A673 (cell line): ENCODE measurements around the gene KRT10. TPM values are rescaled to one million over a fixed set of nuclear protein-coding genes. Genes with fewer than 3 reads are reported as not detected.

Experiments
- BruUV-seq: library from RNA; stranded (reverse); fragments of 400-500 nt; replicated peaks from 2 replicates; lab custom pipeline; 2021; lab: Mats Ljungman, UMichigan
- CTCF ChIA-PET: fragments of 300-600 bp; sonication (Branson Sonifier 250); formaldehyde crosslinking; loops from one replicate; lab custom pipeline; 2022; ENCODE audit warnings: antibody characterized with exemption; lab: Charles Lee
- POLR2A ChIA-PET: fragments of 300-600 bp; sonication (Branson Sonifier 250); formaldehyde crosslinking; loops from one replicate; lab custom pipeline; 2022; ENCODE audit warnings: antibody characterized with exemption; ENCODE audit not compliant: low non-redundant PET; lab: Charles Lee
- DNase-seq: peaks from one replicate; pipeline ENCODE4 v3.0.0-alpha.2; 2015; ENCODE audit warnings: low spot score
- H3K27ac ChIP-seq: fragments of 200-600 bp; sonication (generic); 2 replicates; pipeline ENCODE4 v1.5.1; 2016; ENCODE audit warnings: mixed run types, low read depth, mild to moderate bottlenecking, mixed read lengths, antibody characterized with exemption, low read length; ENCODE audit not compliant: poor library complexity, severe bottlenecking
- H3K27me3 ChIP-seq: fragments of 200-600 bp; sonication (generic); replicated peaks from 2 replicates; pipeline ENCODE4 v1.6.1; 2017; ENCODE audit warnings: mixed run types, low read depth, mild to moderate bottlenecking, mixed read lengths, antibody characterized with exemption, low read length; ENCODE audit not compliant: insufficient read depth, poor library complexity
- H3K36me3 ChIP-seq: fragments of 200-600 bp; sonication (generic); 2 replicates; pipeline ENCODE4 v1.6.1; 2016; ENCODE audit warnings: mixed run types, mild to moderate bottlenecking, mixed read lengths, antibody characterized with exemption, low read length; ENCODE audit not compliant: insufficient read depth, poor library complexity, severe bottlenecking
- H3K4me1 ChIP-seq: fragments of 200-600 bp; sonication (generic); 2 replicates; pipeline ENCODE4 v1.6.1; 2017; ENCODE audit warnings: mixed run types, mild to moderate bottlenecking, mixed read lengths, antibody characterized with exemption, low read length; ENCODE audit not compliant: insufficient read depth, poor library complexity, severe bottlenecking
- H3K4me3 ChIP-seq: fragments of 200-600 bp; sonication (generic); 2 replicates; pipeline ENCODE4 v1.5.1; 2016; ENCODE audit warnings: low read depth, mixed run types, mild to moderate bottlenecking, mixed read lengths, low read length; ENCODE audit not compliant: poor library complexity, severe bottlenecking
- H3K9me3 ChIP-seq: fragments of 200-600 bp; sonication (generic); 2 replicates; pipeline ENCODE4 v1.6.1; 2016; ENCODE audit warnings: mixed run types, low read depth, mild to moderate bottlenecking, mixed read lengths, antibody characterized with exemption, low read length; ENCODE audit not compliant: poor library complexity, severe bottlenecking
- EZH2 ChIP-seq: fragments of 200-600 bp; sonication (generic); IDR thresholded peaks from 2 replicates; pipeline ENCODE4 v1.6.1; 2017; ENCODE audit warnings: borderline replicate concordance, low read depth, mild to moderate bottlenecking, mixed read lengths, antibody characterized with exemption, low read length; ENCODE audit not compliant: poor library complexity, severe bottlenecking
- intact Hi-C: fragments of 100-400 bp; cut with micrococcal nuclease; formaldehyde crosslinking; loops from one replicate; pipeline ENCODE4 v1.10.0; 2022; ENCODE audit not compliant: unreplicated experiment
- total RNA-seq: library from RNA; stranded (reverse); gene quantifications from 2 replicates; pipeline ENCODE4 v1.2.3, GENCODE V29; 2021
- TF ChIP-seq, protein P1 (sequence below): fragments of 300-800, 200-600 bp; sonication (generic); conservative IDR thresholded peaks from 2 replicates; pipeline ENCODE4 v1.5.1; 2017; ENCODE audit warnings: low read depth, mild to moderate bottlenecking, antibody characterized with exemption, low read length, moderate library complexity, mixed read lengths

Gene KRT10
- total RNA-seq, 1 experiment from 2014 or later, result 36.2 TPM

DNA sequence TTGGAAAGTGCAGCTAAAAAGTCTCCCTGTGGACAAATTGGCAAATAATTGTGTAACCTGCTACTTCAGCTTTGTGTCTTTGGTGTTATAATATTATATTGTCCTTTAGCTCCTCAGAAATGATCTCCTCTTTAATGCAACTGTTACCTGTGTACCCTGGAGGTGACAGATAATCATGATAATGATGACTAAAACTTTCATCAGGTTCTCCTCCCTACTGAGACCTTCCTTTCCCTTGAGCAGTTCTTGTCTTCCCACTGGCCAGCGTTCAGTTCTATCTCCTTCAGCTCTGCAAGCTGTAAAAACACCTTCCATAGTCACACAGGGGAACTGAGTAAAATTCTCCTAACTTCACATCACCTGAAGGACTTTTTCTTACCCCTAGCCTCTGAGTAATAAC is 29.9 kb upstream of the KRT10 start:
- BruUV-seq, result no TSS peak
- CTCF ChIA-PET, result no interaction called here
- Histone ChIP-seq H3K9me3 (no peaks in the 10 kb centered on the region), H3K27me3 (no peaks in the 10 kb centered on the region), H3K27ac (no peak overlapping the region), H3K4me1 (peaks cover 4% of the 10 kb centered on the region), H3K4me3 (no peak overlapping the region), H3K36me3 (no peaks in the 10 kb centered on the region)
- intact Hi-C loops, result no loop called here
- DNase-seq, result no peak
- no peak for TF ChIP-seq EZH2
- TF ChIP-seq, protein P1, sequence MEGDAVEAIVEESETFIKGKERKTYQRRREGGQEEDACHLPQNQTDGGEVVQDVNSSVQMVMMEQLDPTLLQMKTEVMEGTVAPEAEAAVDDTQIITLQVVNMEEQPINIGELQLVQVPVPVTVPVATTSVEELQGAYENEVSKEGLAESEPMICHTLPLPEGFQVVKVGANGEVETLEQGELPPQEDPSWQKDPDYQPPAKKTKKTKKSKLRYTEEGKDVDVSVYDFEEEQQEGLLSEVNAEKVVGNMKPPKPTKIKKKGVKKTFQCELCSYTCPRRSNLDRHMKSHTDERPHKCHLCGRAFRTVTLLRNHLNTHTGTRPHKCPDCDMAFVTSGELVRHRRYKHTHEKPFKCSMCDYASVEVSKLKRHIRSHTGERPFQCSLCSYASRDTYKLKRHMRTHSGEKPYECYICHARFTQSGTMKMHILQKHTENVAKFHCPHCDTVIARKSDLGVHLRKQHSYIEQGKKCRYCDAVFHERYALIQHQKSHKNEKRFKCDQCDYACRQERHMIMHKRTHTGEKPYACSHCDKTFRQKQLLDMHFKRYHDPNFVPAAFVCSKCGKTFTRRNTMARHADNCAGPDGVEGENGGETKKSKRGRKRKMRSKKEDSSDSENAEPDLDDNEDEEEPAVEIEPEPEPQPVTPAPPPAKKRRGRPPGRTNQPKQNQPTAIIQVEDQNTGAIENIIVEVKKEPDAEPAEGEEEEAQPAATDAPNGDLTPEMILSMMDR, result no peak
- POLR2A ChIA-PET, result no interaction called here

DNA sequence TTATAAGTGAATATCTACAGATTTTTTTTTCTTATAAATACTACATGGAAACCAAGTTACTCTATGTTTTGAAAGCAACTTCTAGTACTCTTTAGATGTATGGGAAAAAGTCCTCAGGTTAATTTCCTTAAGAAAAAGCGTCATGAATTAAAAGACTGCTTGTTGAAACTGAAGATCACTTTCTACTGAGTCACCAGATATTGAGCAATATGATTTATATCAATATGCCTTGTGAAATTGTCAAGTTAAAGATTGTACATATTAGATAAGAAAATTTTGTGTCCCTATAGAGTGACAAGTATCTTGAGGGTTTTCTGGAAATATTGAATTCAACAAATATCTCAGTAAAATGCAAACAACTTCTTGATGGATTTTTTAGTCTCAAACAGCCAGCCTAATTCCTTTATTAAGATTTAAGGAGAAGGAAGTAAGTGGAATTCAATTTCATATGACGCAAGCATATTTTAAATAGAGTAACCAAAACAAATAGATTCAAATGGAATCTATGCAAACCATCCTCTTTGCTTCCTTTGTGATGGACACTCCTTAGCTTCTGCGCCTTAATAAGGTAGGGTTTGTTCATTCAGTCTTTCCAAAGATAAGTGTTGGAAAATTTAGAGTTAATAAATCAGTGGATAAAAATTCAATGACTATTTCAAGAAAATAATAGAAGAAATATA is 28.0 kb upstream of the KRT10 start:
- no peaks in the 10 kb centered on the region for H3K4me1 ChIP-seq
- H3K27me3 ChIP-seq, result no peaks in the 10 kb centered on the region
- no TSS peak for BruUV-seq
- intact Hi-C loops, result no loop called here
- ChIA-PET CTCF (no interaction called here), POLR2A (no interaction called here)
- no peak for DNase-seq
- H3K36me3 ChIP-seq, result no peaks in the 10 kb centered on the region
- TF ChIP-seq, protein P1, result no peak
- no peak for TF ChIP-seq EZH2
- H3K4me3 ChIP-seq, result no peak overlapping the region
- no peak overlapping the region for H3K27ac ChIP-seq
- no peaks in the 10 kb centered on the region for H3K9me3 ChIP-seq

DNA sequence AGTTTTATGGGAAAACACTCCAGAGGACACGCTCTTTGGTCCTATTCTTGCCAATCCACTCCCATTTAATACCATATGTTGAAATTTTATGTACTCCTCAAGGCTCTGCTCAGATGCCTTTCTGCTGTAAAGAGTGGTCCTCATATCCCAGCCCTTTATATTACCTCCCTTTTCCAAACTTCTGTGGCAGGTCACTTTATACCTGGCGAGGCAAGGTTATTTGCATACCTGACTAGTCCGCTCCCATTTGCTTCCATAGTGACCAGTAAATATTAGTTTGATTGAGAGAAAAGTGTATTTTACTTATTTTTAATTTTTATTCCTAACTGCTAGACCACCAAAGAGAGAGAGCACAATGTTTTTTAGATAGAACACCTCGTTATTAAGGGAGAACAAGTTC is 27.3 kb upstream of the KRT10 start:
- Histone ChIP-seq H3K27ac (no peak overlapping the region), H3K36me3 (no peaks in the 10 kb centered on the region), H3K9me3 (no peaks in the 10 kb centered on the region), H3K4me1 (no peaks in the 10 kb centered on the region), H3K4me3 (no peak overlapping the region), H3K27me3 (no peaks in the 10 kb centered on the region)
- TF ChIP-seq EZH2, result no peak
- TF ChIP-seq, protein P1, result no peak
- no TSS peak for BruUV-seq
- ChIA-PET POLR2A (no interaction called here), CTCF (no interaction called here)
- intact Hi-C loops, result no loop called here
- no peak for DNase-seq
